GM21529 (cell line): ENCODE results near the gene CABP4.

Experiments used
- ATAC-seq: cut with Tn5 transposase; IDR thresholded peaks from one replicate; pipeline ENCODE4 v1.9.1; 2021; ENCODE audit not compliant: unreplicated experiment

The CABP4 gene

GRCh38 chr11:67507242-67507863 lies 52.2 kb downstream of the CABP4 start:
- ATAC-seq, result no peak

- ATAC-seq, result peak; percentile 67
Observed at GRCh38 chr11:67507864-67508485, 52.8 kb downstream of the CABP4 start, which contains the start of gene CDK2AP2. Gene CDK2AP2, minus strand, starts transcription at chr11:67508162. Its CDS starts 80 bp downstream, at chr11:67508082.

- ATAC-seq, result peak; percentile 39
Observed at GRCh38 chr11:67508486-67509121, 53.5 kb downstream of the CABP4 start.

- no peak for ATAC-seq
Observed at GRCh38 chr11:67510023-67510345, 54.8 kb downstream of the CABP4 start.
